HL-60 (cell line): ENCODE data around the gene MX2.

Experiments used
- DNase-seq, 2 experiments: peaks; one replicate each; pipeline ENCODE4 v3.0.0-alpha.2; 2010 to 2020; ENCODE audit warnings: low read depth in 1 of 2, low spot score in 1 of 2
- H3K27ac ChIP-seq: fragments of 250-450 bp; sonication (Bioruptor Pico); replicated peaks from 2 replicates; pipeline ENCODE4 v1.5.1; 2020; ENCODE audit warnings: mild to moderate bottlenecking, moderate library complexity
- H3K27me3 ChIP-seq: fragments of 250-450 bp; sonication (Bioruptor Pico); 2 replicates; pipeline ENCODE4 v1.5.1; 2021; ENCODE audit warnings: mild to moderate bottlenecking, moderate library complexity; ENCODE audit not compliant: insufficient read depth, poor library complexity, severe bottlenecking
- H3K4me3 ChIP-seq: replicated peaks from 2 replicates; pipeline ENCODE4 v1.5.1; 2011; ENCODE audit warnings: mild to moderate bottlenecking, control low read depth, low read length; ENCODE audit not compliant: insufficient read depth
- GABPA ChIP-seq: IDR thresholded peaks from 2 replicates; pipeline ENCODE4 v1.6.1; 2012; ENCODE audit warnings: low read depth
- POLR2AphosphoS5 ChIP-seq: IDR thresholded peaks from 2 replicates; pipeline ENCODE4 v1.6.1; 2012; ENCODE audit warnings: low read depth
- REST ChIP-seq: IDR thresholded peaks from 2 replicates; pipeline ENCODE4 v1.6.1; 2012; ENCODE audit warnings: low read depth; ENCODE audit not compliant: insufficient replicate concordance
- SPI1 ChIP-seq: IDR thresholded peaks from 2 replicates; pipeline ENCODE4 v1.6.1; 2012; ENCODE audit warnings: low read depth, mild to moderate bottlenecking, borderline replicate concordance
- TF ChIP-seq, protein P1 (sequence below): IDR thresholded peaks from one replicate; pipeline ENCODE4 v1.5.1; 2011; ENCODE audit warnings: low read length, control low read depth, inconsistent platforms; ENCODE audit not compliant: insufficient read depth

Gene MX2

DNA sequence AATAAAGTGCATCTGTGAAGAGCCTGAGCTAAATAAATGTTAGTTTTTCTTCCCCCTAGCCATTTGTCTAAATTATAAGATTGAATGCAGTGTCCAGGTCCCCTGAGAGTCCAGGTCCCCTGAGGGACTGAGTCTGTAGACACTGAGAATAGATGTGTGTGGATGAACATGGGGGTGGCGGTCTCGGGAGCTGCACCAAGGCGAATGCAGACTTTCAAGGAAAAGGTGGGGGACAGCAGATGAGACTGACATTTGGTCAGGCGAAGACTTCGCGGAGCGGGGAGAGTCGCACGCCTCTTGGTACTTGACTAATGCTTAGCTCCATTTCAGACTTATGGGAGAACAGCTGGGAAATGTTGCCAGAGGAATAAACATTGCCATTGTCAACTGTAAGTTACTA is 17.7 kb upstream of the MX2 start:
- Histone ChIP-seq H3K4me3 (no peak overlapping the region), H3K27ac (no peak overlapping the region), H3K27me3 (no peaks in the 10 kb centered on the region)
- no peak for DNase-seq
- TF ChIP-seq POLR2AphosphoS5 (no peak), GABPA (no peak), REST (no peak), SPI1 (no peak)
- TF ChIP-seq, protein P1, sequence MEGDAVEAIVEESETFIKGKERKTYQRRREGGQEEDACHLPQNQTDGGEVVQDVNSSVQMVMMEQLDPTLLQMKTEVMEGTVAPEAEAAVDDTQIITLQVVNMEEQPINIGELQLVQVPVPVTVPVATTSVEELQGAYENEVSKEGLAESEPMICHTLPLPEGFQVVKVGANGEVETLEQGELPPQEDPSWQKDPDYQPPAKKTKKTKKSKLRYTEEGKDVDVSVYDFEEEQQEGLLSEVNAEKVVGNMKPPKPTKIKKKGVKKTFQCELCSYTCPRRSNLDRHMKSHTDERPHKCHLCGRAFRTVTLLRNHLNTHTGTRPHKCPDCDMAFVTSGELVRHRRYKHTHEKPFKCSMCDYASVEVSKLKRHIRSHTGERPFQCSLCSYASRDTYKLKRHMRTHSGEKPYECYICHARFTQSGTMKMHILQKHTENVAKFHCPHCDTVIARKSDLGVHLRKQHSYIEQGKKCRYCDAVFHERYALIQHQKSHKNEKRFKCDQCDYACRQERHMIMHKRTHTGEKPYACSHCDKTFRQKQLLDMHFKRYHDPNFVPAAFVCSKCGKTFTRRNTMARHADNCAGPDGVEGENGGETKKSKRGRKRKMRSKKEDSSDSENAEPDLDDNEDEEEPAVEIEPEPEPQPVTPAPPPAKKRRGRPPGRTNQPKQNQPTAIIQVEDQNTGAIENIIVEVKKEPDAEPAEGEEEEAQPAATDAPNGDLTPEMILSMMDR = no peak

DNA sequence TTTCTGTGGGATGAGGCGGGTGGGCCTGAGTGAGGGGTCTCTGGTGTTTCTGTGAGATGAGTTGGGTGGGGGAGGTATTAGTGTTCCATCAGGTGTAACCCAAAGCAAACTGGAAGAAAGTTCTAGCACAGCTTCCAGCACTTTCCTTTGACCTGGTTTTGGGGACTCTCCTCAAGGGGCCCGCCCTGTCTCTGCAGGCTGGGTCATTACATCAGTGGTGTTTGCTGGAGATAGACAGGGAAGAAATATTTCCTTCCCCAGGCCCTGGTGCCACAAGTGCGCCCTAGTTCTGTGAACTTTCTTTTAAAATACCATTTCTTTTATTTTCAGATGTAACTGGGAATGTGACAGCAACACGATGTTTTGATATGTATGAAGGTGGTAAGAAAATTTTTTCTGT is 16.5 kb upstream of the MX2 start:
- no peak for DNase-seq
- H3K4me3 ChIP-seq = no peak overlapping the region
- no peak overlapping the region for H3K27ac ChIP-seq
- TF ChIP-seq REST = no peak
- TF ChIP-seq GABPA = no peak
- TF ChIP-seq, protein P1 = no peak
- TF ChIP-seq POLR2AphosphoS5 = no peak
- TF ChIP-seq SPI1 = no peak
- H3K27me3 ChIP-seq = no peaks in the 10 kb centered on the region

- H3K4me3 ChIP-seq = no peak overlapping the region
- TF ChIP-seq SPI1 = no peak
- TF ChIP-seq, protein P1 = no peak
- TF ChIP-seq GABPA = no peak
- TF ChIP-seq REST = no peak
- TF ChIP-seq POLR2AphosphoS5 = no peak
- H3K27ac ChIP-seq = no peak overlapping the region
- no peaks in the 10 kb centered on the region for H3K27me3 ChIP-seq
- DNase-seq = no peak
Observed at GRCh38 chr21:41345934-41346685, 15.7 kb upstream of the MX2 start.
